ENCODE data around the gene IGSF8. TPM values are rescaled to one million over a fixed set of nuclear protein-coding genes. Genes with fewer than 3 reads are reported as not detected.

The IGSF8 gene
- total RNA-seq, 1 donor from 2014 or later: 32.9 TPM

- Histone ChIP-seq H3K36me3 (ENCODE audit: control insufficient read depth, insufficient read depth, low read length) (no peaks in the 10 kb centered on the region), H3K4me3 (ENCODE audit: low read depth, low read length) (no peak overlapping the region), H3K27me3 (ENCODE audit: control insufficient read depth, insufficient read depth, low read length) (peaks cover 23% of the 10 kb centered on the region)
- TF ChIP-seq, protein P1, sequence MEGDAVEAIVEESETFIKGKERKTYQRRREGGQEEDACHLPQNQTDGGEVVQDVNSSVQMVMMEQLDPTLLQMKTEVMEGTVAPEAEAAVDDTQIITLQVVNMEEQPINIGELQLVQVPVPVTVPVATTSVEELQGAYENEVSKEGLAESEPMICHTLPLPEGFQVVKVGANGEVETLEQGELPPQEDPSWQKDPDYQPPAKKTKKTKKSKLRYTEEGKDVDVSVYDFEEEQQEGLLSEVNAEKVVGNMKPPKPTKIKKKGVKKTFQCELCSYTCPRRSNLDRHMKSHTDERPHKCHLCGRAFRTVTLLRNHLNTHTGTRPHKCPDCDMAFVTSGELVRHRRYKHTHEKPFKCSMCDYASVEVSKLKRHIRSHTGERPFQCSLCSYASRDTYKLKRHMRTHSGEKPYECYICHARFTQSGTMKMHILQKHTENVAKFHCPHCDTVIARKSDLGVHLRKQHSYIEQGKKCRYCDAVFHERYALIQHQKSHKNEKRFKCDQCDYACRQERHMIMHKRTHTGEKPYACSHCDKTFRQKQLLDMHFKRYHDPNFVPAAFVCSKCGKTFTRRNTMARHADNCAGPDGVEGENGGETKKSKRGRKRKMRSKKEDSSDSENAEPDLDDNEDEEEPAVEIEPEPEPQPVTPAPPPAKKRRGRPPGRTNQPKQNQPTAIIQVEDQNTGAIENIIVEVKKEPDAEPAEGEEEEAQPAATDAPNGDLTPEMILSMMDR (IDR thresholded peaks at IDR 0.05; ENCODE audit: insufficient read depth, low read length, poor library complexity, severe bottlenecking): no peak
- DNase-seq (ENCODE audit: low read depth): no peak
Measured at GRCh38 chr1:160087118-160087662, 11.2 kb downstream of the IGSF8 start.

DNA sequence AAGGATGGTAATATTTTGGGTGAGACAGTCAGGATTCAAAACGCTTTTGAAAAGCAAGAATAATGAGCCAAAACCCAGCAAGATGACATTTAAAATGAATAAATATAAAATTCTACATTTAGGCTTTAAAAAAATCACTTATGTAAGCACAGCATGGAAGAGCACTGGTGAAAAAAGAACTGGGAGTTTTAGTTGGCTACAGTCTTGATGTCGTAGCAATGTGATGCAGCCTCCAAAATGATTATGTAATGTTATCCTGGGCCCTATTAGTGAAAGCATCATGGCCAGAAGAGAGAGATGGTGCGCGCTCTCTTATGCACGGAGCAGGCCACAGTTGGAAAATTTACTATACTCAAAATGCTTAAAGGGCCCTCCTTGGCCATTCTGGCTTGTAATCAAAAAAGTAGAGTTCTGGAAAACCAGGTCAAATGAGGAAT is 11.9 kb downstream of the IGSF8 start:
- Histone ChIP-seq H3K4me3 (ENCODE audit: low read depth, low read length) (no peak overlapping the region), H3K36me3 (ENCODE audit: control insufficient read depth, insufficient read depth, low read length) (no peaks in the 10 kb centered on the region), H3K27me3 (ENCODE audit: control insufficient read depth, insufficient read depth, low read length) (peaks cover 28% of the 10 kb centered on the region)
- TF ChIP-seq, protein P1 (IDR thresholded peaks at IDR 0.05; ENCODE audit: insufficient read depth, low read length, poor library complexity, severe bottlenecking): no peak
- DNase-seq (ENCODE audit: low read depth): no peak

DNA sequence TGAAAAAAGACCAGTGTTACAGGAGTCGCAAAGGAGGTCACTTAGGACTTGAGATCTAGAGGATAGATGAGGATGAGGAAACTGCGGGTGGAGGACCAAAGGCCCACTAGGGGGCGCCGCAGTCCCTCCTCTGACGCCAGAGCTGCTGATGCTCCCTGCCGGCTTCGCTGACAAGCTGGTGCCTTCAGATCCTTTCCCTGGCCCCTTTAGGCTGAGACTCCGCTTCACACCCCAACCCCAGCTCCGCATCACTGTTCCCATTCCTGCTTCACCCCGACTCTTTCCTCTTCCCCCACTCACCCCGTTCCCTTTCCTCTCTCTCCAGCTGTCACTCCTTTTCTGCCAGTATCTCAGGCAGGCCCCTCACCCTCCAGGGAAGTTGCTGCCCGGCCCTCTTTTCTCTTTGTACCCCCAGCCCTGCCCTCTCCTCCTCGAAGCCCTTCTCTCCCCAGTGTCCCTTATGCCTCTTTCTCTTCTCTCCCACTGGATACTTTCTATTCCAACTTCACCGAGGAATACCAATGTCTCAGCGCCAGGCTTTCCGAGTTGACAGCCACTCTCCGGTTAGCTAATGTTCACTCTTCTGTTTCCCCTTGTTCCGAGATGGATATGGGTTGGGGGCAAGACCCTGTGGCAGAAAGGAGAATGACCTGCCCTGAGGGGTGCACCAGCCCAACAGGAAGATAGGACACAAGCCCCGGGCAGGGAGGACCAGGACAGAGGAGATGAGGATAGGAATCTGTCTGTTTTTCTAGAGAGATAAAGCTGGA is 12.5 kb downstream of the IGSF8 start:
- H3K27me3 ChIP-seq (ENCODE audit: control insufficient read depth, insufficient read depth, low read length): peaks cover 35% of the 10 kb centered on the region
- H3K4me3 ChIP-seq (ENCODE audit: low read depth, low read length): no peak overlapping the region
- DNase-seq (ENCODE audit: low read depth): no peak
- no peaks in the 10 kb centered on the region for H3K36me3 ChIP-seq (ENCODE audit: control insufficient read depth, insufficient read depth, low read length)
- TF ChIP-seq, protein P1 (IDR thresholded peaks at IDR 0.05; ENCODE audit: insufficient read depth, low read length, poor library complexity, severe bottlenecking): peak; percentile 95

DNA sequence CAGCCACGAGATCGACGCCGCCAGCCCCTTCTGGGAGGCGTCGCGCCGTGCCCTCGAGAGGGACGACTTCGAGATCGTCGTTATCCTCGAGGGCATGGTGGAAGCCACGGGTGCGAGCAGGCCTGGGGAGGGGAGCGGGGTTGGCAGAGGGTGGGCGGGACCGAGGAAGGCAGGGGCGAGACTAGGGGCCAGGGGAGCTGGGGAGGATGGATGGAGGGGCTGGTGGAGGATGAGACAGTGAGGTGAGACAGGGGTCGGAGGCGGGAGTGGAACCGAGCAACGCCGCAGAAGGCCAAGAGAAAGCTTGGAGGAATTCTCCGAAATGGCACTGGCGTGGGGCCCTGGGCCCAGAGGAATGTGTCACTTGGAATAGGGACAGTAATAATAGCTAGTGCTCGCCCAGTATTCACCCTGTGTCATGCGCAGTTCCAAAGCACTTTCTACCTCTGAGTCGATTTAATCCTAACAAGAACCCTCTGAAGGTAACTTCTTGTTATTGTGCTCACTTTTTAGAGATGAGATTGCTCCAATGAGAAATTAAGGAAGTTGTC is 13.6 kb downstream of the IGSF8 start:
- Histone ChIP-seq H3K36me3 (ENCODE audit: control insufficient read depth, insufficient read depth, low read length) (no peaks in the 10 kb centered on the region), H3K4me3 (ENCODE audit: low read depth, low read length) (no peak overlapping the region), H3K27me3 (ENCODE audit: control insufficient read depth, insufficient read depth, low read length) (peaks cover 43% of the 10 kb centered on the region)
- DNase-seq (ENCODE audit: low read depth): no peak
- TF ChIP-seq, protein P1 (IDR thresholded peaks at IDR 0.05; ENCODE audit: insufficient read depth, low read length, poor library complexity, severe bottlenecking): no peak

DNA sequence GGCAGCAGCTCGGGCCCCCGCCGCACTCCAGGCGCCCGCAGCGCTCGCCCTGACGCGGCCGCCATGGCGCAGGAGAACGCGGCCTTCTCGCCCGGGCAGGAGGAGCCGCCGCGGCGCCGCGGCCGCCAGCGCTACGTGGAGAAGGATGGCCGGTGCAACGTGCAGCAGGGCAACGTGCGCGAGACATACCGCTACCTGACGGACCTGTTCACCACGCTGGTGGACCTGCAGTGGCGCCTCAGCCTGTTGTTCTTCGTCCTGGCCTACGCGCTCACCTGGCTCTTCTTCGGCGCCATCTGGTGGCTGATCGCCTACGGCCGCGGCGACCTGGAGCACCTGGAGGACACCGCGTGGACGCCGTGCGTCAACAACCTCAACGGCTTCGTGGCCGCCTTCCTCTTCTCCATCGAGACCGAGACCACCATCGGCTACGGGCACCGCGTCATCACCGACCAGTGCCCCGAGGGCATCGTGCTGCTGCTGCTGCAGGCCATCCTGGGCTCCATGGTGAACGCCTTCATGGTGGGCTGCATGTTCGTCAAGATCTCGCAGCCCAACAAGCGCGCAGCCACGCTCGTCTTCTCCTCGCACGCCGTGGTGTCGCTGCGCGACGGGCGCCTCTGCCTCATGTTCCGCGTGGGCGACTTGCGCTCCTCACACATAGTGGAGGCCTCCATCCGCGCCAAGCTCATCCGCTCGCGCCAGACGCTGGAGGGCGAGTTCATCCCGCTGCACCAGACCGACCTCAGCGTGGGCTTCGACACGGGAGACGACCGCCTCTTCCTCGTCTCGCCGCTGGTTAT is 14.2 kb downstream of the IGSF8 start:
- DNase-seq (ENCODE audit: low read depth): no peak
- Histone ChIP-seq H3K4me3 (ENCODE audit: low read depth, low read length) (peak overlapping the region; percentile 36), H3K36me3 (ENCODE audit: control insufficient read depth, insufficient read depth, low read length) (no peaks in the 10 kb centered on the region), H3K27me3 (ENCODE audit: control insufficient read depth, insufficient read depth, low read length) (peaks cover 45% of the 10 kb centered on the region)
- TF ChIP-seq, protein P1 (IDR thresholded peaks at IDR 0.05; ENCODE audit: insufficient read depth, low read length, poor library complexity, severe bottlenecking): peak; percentile 91
